Measurements from ENCODE around the gene SND1.
"Not testable (repeated sequence)": the region's sequence is repeated elsewhere in the genome, so short reads cannot be mapped to it uniquely, and the experiment has no call there.

Gene SND1

DNA sequence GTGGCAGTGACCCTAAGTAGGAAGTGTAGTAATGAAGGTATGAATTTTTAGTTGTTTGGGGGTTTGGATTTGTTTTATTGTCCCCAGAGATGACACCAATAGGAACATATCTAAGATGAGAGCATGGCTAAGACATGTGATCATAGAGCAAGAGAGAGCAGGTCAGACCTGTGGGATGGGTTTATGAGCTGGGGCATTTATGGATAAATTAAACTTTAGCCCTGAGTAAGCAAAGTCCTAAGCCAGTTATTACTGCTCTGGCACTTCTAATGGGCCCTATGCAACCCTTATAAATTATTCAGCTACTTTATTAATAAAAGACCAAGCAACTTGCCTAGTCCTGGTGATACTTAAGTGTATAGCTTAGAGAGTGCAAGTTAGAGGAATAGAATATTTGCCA lies 294.1 kb downstream of the SND1 start:
- DNase-seq: no peak

DNA sequence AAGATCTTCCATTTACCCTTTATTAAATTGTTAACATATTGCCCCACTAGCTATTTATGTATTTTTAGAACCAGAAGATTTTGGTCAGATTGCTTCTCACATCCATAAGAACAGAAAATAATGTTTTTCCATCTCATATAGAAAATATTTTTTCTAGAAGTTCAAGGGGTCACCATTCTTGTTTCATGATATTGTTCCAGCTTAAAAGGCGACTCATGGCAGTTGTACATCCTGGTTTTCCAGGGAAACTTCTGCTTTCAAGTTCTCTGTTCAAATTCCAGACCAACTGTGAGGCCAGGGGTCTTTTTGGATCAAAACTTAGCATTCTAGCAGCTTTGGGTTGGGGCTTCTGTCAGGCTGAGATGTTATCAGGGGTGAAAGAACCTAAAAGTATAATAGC lies 294.9 kb downstream of the SND1 start:
- DNase-seq: no peak

DNA sequence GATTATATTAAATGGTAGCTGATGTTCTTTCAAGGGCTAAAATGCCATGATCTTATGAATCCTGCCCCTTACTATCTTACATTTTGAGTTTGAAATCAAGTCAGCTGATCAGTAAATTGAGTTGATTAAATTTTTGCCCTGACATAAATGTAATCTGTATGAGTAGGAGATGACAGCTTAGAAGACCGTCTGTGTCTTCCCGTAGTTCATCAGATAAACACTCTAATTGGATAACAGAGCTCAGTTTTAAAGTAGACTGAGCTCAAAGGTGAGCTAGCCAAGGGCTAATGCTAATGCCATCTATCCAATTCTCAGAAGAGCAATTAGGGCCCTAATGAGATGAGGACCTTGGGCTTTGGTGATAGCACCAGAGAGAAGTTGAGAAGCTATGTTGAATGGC lies 296.3 kb downstream of the SND1 start:
- no peak for DNase-seq

- no peak for DNase-seq
Observed at GRCh38 chr7:127948930-127949329, 296.9 kb downstream of the SND1 start.

DNA sequence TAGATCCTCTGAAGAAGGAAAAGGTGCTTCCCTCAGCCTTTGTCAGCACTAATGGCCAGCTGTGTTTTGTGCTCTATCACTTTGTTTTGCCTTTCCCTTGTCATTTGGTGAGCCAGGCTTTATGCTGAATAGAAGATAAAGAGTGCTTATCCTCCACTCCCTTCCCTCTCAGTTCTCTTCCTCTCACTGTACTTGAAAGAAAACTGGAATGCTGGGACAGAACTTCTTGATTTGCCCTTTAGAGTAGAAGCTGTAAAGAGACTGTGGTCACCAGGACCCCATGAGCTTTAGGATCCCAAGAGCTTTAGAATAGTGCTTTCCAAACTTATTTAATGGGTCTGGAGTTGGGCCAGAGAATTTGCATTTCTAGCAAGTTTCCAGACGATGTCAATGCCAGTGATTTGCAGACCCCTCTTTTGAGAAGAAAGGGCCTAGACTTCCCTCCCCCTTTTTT lies 297.8 kb downstream of the SND1 start:
- DNase-seq: no peak

GRCh38 chr7:127950233-127950935 lies 298.4 kb downstream of the SND1 start:
- no peak for DNase-seq

GRCh38 chr7:127953423-127954356 lies 301.7 kb downstream of the SND1 start:
- no peak for DNase-seq

GRCh38 chr7:127954357-127954748 lies 302.4 kb downstream of the SND1 start:
- DNase-seq: no peak

DNA sequence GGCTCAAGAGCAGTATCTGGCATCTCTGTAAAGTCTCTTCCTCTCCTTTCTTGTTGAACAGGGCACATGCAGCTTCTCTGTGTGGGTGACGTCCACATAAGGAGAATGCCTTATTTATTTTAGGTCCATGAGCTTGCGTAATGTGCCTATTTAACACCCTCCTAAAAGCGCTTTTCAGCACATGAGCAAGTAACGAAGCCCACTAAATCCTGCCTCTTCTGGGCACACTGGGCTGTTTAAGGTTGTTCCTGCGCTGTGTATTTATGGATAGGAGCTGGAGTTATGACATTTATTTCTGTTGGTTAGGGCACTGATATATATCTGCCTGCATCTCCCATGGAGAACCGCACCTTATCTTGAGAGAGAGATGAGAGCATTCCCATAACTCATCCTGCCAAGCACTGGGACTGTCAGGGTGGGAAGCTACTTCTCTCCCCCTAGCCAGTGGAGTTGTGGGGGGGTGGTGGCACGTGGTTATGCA lies 303.1 kb downstream of the SND1 start:
- no peak for DNase-seq

GRCh38 chr7:127957886-127958285 lies 305.9 kb downstream of the SND1 start:
- DNase-seq: no peak

GRCh38 chr7:127959770-127960169 lies 307.8 kb downstream of the SND1 start:
- DNase-seq: no peak

DNA sequence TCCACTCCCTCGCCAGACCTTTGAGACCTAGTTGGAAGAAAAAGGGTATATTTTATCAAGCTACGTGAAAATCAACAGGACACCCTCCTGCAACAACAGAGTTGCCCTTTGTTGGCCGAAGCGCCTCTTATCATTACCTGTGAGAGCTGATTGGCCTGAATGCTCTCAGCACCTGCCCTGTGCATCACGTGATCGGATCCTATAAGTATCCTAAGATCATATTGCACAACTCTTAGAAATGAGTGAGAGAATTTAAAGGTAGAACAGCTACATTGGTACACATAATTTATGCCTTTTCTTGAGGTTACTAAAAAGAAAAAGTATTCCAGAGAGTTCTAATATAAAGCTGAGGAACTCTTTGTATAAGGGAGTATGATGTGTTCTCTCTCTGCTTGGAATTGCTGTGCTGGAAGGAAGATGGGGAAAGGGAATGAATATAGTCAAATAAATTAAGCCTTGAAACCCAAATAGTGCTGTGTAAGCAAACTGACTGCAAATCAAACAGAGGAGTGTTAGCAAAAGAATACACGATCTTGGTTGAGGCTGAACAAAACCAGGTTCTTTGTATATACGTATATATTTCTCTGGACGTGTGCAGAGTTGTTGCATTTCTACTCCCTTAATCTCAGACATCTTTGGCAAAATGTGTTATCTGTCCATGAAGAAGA lies 309.9 kb downstream of the SND1 start:
- DNase-seq: no peak

DNA sequence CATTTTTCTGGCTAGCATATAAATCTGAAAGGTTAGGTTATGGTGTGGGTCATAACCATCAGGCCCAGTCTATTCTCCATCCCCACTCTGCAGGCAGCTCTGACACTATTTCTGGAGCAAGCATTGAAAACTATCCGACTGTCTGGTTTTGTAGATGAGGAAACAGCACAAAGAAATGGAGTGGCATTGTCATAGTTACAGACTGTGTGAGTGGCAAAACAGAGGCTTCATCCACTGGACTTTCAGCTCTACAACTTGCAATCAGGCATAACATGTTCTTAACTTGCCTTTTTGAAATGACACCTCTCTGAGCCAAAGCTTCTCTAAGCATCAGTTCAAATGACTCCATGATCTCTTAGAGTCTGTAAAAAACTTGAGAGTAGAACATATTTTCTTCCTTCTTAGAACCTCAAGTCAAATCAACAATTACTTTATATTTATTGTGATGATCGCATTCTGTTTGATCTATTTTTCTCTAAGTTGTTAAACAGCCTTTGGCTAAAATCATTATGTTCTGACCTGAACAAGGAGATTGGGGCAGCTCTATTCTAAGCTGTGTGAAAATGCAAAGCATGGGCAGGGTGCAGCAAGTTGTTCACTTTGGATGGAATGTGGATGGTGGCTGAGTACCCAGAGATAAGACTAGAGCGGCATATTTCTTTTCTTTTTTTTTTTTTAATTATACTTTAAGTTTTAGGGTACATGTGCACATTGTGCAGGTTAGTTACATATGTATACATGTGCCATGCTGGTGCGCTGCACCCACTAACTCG lies 310.8 kb downstream of the SND1 start:
- DNase-seq: no peak

DNA sequence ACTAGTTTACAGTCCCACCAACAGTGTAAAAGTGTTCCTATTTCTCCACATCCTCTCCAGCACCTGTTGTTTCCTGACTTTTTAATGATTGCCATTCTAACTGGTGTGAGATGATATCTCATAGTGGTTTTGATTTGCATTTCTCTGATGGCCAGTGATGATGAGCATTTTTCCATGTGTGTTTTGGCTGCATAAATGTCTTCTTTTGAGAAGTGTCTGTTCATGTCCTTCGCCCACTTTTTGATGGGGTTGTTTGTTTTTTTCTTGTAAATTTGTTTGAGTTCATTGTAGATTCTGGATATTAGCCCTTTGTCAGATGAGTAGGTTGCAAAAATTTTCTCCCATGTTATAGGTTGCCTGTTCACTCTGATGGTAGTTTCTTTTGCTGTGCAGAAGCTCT lies 311.9 kb downstream of the SND1 start:
- DNase-seq: not testable (repeated sequence)

DNA sequence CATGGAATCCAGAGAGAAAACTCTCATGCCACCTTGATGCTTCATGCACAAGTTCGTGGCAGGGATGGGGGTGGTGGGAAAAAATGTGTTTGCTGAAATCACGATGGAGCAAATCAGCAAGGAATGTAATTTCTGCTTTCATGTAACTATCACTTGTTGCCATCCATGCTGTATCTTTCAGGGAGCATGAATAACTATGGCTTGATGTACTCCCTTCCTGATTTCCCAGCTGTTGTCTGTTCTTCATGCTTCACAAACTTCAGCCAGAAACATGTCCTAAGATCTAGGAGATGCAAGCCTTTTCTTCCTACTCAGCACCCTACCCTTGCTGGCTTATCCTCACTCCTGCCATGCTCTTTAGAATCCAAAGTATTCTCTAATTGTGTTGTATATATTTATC lies 315.3 kb downstream of the SND1 start:
- no peak for DNase-seq

DNA sequence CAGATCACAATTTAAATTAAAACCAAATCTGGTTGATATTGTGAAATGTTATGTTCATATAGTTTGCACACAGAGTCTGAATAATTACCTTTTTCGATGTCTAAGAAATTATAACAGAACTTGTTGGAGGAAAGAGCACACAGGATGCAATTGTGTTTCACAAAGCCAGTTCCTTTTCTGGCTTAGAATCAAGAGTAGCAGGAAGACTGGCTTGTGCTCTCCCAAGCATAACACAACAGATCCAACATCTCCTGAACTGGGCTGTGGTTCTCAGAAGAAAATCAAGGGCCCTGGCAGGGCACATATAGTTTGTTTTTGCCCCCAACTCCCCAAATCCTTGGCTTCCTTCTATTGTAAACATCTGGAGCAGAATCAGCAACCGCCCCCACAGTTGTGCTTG lies 316.6 kb downstream of the SND1 start:
- DNase-seq: no peak

DNA sequence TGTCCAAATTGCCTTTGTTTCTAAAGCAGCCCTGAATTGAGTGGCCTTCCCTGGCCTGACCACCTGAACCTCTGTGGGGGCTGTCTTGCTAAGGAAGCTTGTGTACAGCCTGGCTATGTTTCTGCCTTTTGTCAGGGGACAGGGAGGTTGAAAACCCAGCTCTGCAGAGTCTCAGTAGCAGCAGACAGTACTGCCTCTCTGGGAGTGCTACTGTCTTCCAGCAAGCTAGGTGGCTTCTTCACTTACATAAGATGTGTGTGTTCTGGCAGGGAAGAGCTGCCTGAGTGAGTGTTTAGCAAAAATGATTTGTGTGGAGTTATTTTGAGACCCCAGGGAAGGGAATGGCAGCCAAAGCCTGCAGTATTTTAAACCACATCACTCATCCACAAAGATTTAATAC lies 321.8 kb downstream of the SND1 start:
- DNase-seq: no peak

DNA sequence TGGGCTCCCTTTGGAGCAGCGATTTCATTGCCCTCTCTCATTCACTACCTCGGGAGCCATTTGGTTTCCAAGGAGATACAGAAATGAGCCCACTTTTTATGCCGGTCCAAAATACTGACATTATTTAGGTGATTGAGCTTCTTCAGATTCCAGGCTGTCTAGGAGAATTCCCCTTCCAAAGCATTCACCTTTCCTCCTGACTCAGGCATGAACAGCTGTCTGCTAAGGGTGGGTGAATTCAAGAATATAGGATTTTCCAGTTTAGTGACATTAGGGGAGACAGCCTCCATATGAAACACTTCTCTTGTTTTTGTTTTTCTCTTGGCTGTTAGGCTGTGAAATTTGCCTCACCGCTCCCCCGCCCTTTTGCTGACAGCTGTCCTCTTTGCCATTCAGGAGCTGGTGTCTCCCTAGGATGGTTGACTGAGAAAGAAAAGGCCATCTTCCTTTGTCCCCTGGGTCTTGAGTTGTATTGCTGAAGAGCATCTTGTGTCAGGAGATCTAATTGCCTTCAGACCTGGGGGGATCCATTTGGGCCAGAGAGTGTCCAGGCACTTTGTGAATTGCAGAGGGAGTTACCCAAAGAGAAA lies 322.5 kb downstream of the SND1 start:
- peak; percentile 85 for DNase-seq

DNA sequence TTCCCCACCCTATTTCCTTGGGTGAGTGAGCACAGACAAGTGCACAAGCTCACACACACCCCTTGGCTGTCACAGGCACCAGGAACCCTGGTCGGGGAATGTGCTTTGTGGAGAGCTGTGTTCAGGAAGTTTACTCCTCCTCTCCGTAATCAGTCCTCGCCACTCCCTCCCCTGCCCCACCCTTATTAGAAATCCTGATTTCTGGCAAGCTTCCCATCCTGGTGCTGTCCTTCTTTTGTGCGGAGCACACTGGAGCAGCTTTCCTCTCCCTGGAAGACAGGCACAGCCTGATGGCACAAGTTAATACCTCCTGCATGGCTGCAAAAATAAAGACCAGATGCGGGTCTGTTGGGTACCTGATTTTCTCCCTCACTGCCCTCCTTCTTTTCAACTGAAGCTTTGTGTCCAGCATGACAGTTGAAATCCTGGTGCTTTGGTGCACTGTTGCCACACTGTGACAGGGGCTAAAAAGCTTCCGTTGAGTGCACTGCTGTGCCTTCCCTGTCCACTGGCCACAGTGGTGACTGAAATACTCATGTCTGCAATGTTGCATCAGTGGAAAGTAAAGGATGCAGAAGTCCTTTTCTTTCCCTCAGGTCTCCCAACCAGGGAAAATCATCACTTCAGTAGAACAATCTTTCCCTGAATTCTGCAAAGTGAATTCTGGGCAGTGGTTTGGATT lies 324.2 kb downstream of the SND1 start:
- DNase-seq: peak; percentile 56

DNA sequence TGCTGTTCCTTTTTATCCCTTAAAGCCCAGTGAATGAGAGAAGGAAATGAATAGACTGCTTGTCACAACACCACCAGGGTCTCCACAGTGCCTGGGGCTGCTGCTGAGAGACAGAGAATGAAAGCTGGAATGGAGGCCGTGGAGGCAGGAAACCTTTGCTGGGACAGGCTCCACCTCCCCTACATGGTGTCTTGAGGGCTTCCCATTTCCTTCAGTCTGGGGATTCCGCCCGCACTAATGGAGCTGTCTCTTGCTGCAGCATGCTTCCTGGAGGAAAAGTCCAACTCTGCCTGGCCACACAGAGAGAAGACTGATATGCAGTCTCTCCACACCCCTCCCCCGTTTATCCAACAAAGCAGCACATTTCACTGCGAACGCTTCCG lies 324.7 kb downstream of the SND1 start:
- no peak for DNase-seq

- no peak for DNase-seq
Observed at GRCh38 chr7:127978421-127978820, 326.4 kb downstream of the SND1 start.
